Prostate gland (tissue), 2 donors: ENCODE measurements around the gene HSDL2.

Source experiments
- CTCF ChIP-seq, 4 experiments: fragments of 200-600 bp in 2 of 4; fragments of 450-650 bp in 2 of 4; sonication (generic) in 2 of 4; IDR thresholded peaks; 1 replicate in 3 of 4; 2 replicates in 1 of 4; pipeline ENCODE4 v1.5.1; 2016 to 2019; ENCODE audit warnings: antibody characterized with exemption in 4 of 4, mild to moderate bottlenecking in 2 of 4, moderate library complexity in 2 of 4
- POLR2A ChIP-seq: fragments of 450-650 bp; IDR thresholded peaks from one replicate; pipeline ENCODE4 v1.6.1; 2016; ENCODE audit warnings: antibody characterized with exemption, mild to moderate bottlenecking
- POLR2AphosphoS5 ChIP-seq: sonication (generic); formaldehyde crosslinking; IDR thresholded peaks from one replicate; pipeline ENCODE4 v1.6.1; 2017; ENCODE audit warnings: antibody characterized with exemption

- TF ChIP-seq CTCF (IDR thresholded peaks at IDR 0.05) (no peak), POLR2AphosphoS5 (no peak), POLR2A (no peak)
Observed at GRCh38 chr9:112506571-112506970, 126.7 kb downstream of the HSDL2 start.
